ENCODE results near the gene BTBD2.

Gene BTBD2

DNA sequence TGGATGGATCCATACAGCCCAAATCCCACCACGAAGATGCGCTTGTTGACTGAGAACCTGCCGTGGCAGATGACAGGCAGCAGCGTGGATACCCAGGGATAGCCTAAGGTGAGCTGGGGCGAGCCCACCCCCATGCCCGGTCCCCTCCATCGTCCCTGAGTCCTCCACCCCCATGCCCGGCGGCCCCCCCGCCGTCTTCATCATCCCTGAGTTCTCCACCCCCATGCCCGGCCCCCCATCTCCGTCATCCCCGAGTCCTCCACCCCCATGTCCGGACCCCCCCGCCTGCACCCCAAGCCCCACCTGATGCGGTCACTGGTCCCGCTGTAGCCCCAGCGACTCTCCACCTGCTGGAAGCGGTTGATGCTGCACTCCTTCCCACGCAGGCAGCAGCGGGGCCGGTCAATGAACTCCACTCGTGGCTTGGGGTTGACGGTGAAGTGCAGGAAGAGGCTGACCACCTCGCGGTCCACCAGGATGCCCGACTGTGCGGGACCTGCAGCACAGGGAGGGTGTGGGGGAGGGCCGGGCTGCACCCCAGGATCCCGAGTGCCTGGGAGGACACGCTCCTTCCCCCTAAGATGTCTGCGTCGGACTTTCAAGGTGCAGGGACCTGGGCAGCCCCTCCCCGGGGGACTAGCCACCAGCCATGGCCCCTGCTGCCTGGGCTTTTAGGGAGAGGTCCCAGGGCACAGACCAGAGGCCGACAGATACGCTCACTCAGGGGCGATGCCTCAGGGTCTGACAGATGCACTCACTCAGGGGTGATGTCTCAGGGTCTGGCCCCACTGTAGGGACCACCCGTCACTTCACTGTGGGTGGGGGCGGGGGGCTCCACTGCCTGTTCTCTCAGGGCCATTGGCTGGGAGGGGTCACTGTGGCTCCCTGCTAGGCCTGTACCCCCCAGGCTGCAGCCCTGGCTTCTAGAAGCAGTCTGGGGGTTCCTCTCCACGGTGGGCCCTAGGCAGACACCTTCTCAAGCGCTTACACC lies 28.0 kb downstream of the BTBD2 start:
- no peak for DNase-seq (ENCODE audit: low read depth in 1 of 2, low spot score in 1 of 2)

DNA sequence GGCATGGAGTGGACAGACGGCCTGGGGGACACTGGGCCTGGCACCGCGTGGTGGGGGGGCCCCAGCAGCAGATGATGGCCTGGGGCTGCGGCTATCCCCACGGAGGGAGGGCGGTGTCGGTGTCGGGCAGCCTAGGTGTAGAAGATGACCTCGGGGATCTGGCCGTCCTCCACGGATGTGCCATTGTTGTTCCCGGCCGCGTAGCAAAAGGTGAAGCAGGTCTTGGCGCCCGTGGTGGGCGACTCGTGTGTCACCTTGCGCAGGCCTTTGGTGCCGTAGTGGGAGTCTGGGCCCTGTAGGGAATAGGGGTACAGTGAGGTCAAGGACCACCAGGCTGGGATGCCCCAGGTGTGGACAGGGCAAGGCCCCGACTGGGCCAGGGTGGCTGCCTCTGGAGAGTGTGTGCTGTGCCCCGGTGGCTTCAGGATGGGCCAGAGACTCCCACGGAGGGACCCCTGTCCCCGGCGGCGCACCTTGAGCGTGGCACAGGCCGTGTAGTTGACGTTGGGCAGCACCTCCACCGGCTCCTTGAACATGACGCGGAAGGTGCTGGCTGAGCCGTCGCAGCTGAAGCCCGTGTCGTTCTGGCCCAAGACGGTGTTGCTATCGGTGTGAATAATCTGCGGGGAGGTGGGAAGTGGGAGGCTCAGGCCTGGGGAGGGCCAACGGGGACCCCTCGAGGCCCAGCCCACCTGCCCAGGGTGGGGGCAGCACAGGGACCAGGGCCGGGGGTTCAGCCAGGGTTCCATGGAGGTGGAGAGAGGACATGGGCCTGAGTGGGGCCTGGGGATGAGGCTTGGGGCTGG lies 29.0 kb downstream of the BTBD2 start:
- DNase-seq (ENCODE audit: low read depth in 1 of 2, low spot score in 1 of 2), result no peak

- DNase-seq (ENCODE audit: low read depth in 1 of 2, low spot score in 1 of 2), result no peak
Observed at GRCh38 chr19:1985588-1986356, 29.7 kb downstream of the BTBD2 start.

GRCh38 chr19:1984357-1984756 lies 31.2 kb downstream of the BTBD2 start:
- no peak for DNase-seq (ENCODE audit: low read depth in 1 of 2, low spot score in 1 of 2)

DNA sequence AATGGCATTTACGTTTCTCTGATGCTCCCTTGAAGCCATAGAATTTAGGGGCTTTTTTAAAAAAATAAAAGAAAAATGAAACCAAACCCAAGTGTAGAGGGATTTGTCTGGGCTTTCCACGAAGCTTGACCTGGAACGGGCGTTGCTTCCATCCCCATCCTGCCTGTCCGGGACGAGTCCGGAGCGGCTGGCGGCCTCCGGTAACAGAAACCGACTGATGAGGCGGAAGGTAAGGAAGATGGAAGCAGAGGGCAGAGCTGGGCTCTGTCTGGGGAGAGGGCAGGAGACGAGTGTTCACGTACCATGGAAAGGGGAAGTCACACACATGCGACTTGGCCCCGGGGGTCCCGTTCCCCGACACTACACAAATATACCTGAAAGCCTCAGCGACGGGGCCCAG lies 34.3 kb downstream of the BTBD2 start:
- no peak for DNase-seq (ENCODE audit: low read depth in 1 of 2, low spot score in 1 of 2)

GRCh38 chr19:1980809-1981181 lies 34.7 kb downstream of the BTBD2 start:
- no peak for DNase-seq (ENCODE audit: low read depth in 1 of 2, low spot score in 1 of 2)

GRCh38 chr19:1980091-1980808 lies 35.3 kb downstream of the BTBD2 start:
- DNase-seq (ENCODE audit: low read depth in 1 of 2, low spot score in 1 of 2), result no peak

GRCh38 chr19:1979642-1980041 lies 35.9 kb downstream of the BTBD2 start:
- no peak for DNase-seq (ENCODE audit: low read depth in 1 of 2, low spot score in 1 of 2)

- no peak for DNase-seq (ENCODE audit: low read depth in 1 of 2, low spot score in 1 of 2)
Observed at GRCh38 chr19:1979017-1979416, 36.5 kb downstream of the BTBD2 start.

GRCh38 chr19:1978346-1978894 lies 37.1 kb downstream of the BTBD2 start:
- no peak for DNase-seq (ENCODE audit: low read depth in 1 of 2, low spot score in 1 of 2)

GRCh38 chr19:1977120-1977519 lies 38.4 kb downstream of the BTBD2 start:
- no peak for DNase-seq (ENCODE audit: low read depth in 1 of 2, low spot score in 1 of 2)

DNA sequence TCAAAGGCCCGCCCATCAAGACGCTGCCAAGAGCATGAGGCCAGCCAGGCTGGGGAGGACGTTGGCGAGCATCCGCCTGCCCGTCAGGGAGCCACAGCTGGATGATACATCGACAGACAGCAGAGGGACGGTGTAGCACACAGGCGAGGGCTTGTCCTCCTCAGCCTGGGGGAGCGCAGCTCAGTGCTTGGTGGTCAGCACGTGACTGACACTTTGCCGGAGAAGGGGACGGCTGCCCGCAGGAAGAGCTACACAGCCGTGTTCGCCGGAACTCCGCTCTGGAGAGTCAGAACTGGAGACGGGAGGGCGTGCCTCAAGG lies 40.4 kb downstream of the BTBD2 start:
- no peak for DNase-seq (ENCODE audit: low read depth in 1 of 2, low spot score in 1 of 2)

- no peak for DNase-seq (ENCODE audit: low read depth in 1 of 2, low spot score in 1 of 2)
Observed at GRCh38 chr19:1974381-1975161, 40.9 kb downstream of the BTBD2 start.

DNA sequence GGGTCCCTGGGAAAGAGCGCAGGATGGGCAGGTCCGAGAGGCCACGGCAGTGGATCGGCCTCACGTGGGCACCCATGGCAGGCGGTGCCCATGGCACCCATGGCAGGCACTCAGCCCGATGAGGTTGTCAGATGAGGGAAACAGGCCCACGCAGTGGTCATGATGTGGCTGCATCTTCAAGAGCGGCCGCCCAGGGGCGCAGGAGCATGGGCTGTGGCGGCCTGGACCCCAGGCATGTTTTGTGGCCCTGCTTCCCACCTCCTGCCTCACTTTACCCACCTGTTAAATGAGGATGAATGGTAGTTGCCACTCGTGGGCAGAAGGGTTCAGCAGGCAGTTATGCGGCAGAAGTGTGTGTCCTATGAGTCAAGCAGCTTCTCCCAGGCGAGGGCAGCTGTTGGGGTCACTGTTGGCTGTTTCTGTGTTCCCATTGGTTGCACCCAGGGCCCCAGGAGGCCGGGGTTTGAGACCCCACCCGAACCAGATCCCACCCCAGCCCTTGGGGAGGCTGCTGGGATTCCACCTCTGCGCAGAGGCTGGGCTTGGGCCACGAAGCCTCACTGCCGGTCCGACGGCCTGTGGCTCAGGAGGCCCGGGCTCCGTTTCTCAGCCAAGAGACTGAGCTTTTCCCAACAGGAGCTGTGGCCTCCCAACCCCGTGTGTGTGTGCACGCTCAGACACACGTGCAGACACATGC lies 44.6 kb downstream of the BTBD2 start:
- no peak for DNase-seq (ENCODE audit: low read depth in 1 of 2, low spot score in 1 of 2)

GRCh38 chr19:1970003-1970805 lies 45.3 kb downstream of the BTBD2 start:
- DNase-seq (ENCODE audit: low read depth in 1 of 2, low spot score in 1 of 2), result no peak

GRCh38 chr19:1969176-1970002 lies 46.1 kb downstream of the BTBD2 start:
- no peak for DNase-seq (ENCODE audit: low read depth in 1 of 2, low spot score in 1 of 2)

Data from stimulated activated CD4-positive, alpha-beta T cell treated with anti-CD3 and anti-CD28 coated beads, Interleukin-15, amount 100 ng/mL, for 1 hour (primary cell).